Keratinocyte (primary cell): ENCODE data around the gene CRACR2B. TPM values are rescaled to one million over a fixed set of nuclear protein-coding genes. Genes with fewer than 3 reads are reported as not detected.
A peak's percentile ranks its signal among the peaks of the same experiment; 100 is the strongest.

Source experiments
- DNase-seq: peaks from one replicate; pipeline ENCODE4 v3.0.0-alpha.2; 2011; ENCODE audit warnings: low read depth, missing footprints, low spot score
- FAIRE-seq: peaks from 2 replicates; lab custom pipeline; 2011; peaks lifted over from hg19 to GRCh38; lab: Jason Lieb, UNC
- H2AFZ ChIP-seq: 2 replicates; pipeline ENCODE4 v1.6.0; 2012; ENCODE audit warnings: low read length, control low read depth, inconsistent platforms; ENCODE audit not compliant: control insufficient read depth
- H3K27ac ChIP-seq: 2 replicates; pipeline ENCODE4 v1.5.1; 2011; ENCODE audit warnings: low read length; ENCODE audit not compliant: control insufficient read depth, insufficient read depth
- H3K27me3 ChIP-seq: 3 replicates; pipeline ENCODE4 v1.6.0; 2011; ENCODE audit warnings: low read length; ENCODE audit not compliant: control insufficient read depth, insufficient read depth; ENCODE audit errors: extremely low read depth
- H3K36me3 ChIP-seq, 2 experiments: 2 replicates in 1 of 2; 3 replicates in 1 of 2; pipeline ENCODE4 v1.5.1; 2011; ENCODE audit warnings: low read length in 2 of 2, mild to moderate bottlenecking in 1 of 2; ENCODE audit not compliant: control insufficient read depth in 2 of 2, insufficient read depth in 2 of 2; ENCODE audit errors: extremely low read depth in 1 of 2
- H3K4me1 ChIP-seq: 3 replicates; pipeline ENCODE4 v1.5.1; 2011; ENCODE audit warnings: low read length; ENCODE audit not compliant: control insufficient read depth, insufficient read depth; ENCODE audit errors: extremely low read depth
- H3K4me2 ChIP-seq: 3 replicates; pipeline ENCODE4 v1.6.0; 2011; ENCODE audit warnings: low read depth, low read length; ENCODE audit not compliant: control insufficient read depth, insufficient read depth; ENCODE audit errors: extremely low read depth
- H3K4me3 ChIP-seq, 3 experiments: fragments of 200-600 bp in 1 of 3; sonication (generic) in 1 of 3; 2 replicates in 2 of 3; 3 replicates in 1 of 3; pipeline ENCODE4 v1.5.1; 2011 to 2016; ENCODE audit warnings: low read length in 3 of 3, mild to moderate bottlenecking in 3 of 3, control low read depth in 2 of 3, inconsistent platforms in 1 of 3, low read depth in 1 of 3, mixed read lengths in 1 of 3, mixed run types in 1 of 3, moderate library complexity in 1 of 3; ENCODE audit not compliant: control insufficient read depth in 2 of 3, insufficient read depth in 2 of 3; ENCODE audit errors: extremely low read depth in 1 of 3
- H3K79me2 ChIP-seq: 2 replicates; pipeline ENCODE4 v1.6.0; 2012; ENCODE audit warnings: low read length; ENCODE audit not compliant: control insufficient read depth, insufficient read depth
- H3K9ac ChIP-seq: 3 replicates; pipeline ENCODE4 v1.6.0; 2011; ENCODE audit warnings: low read length; ENCODE audit not compliant: control insufficient read depth, insufficient read depth; ENCODE audit errors: extremely low read depth
- H3K9me1 ChIP-seq: 3 replicates; pipeline ENCODE4 v1.6.0; 2011; ENCODE audit warnings: low read length; ENCODE audit not compliant: control insufficient read depth, insufficient read depth; ENCODE audit errors: extremely low read depth
- H3K9me3 ChIP-seq: 2 replicates; pipeline ENCODE4 v1.5.1; 2012; ENCODE audit warnings: low read depth, low read length; ENCODE audit not compliant: control insufficient read depth
- H4K20me1 ChIP-seq: 3 replicates; pipeline ENCODE4 v1.6.0; 2011; ENCODE audit warnings: low read length; ENCODE audit not compliant: control insufficient read depth, insufficient read depth; ENCODE audit errors: extremely low read depth
- EZH2 ChIP-seq: IDR thresholded peaks from one replicate; pipeline ENCODE4 v1.6.1; 2012; ENCODE audit warnings: inconsistent platforms, mild to moderate bottlenecking, low read length, moderate library complexity
- dilution Hi-C: fragments of 300-500 bp; cut with MboI; formaldehyde crosslinking; loops from one replicate; pipeline ENCODE4 v1.7.0; 2020; ENCODE audit warnings: low sequenced_read_pairs; ENCODE audit not compliant: extremely low pct_ligation_motif_present
- polyA plus RNA-seq, 5 experiments: library from polyadenylated mRNA; depleted of rRNA in 3 of 5; stranded (reverse) in 3 of 5; stranded (forward) in 1 of 5; unstranded in 1 of 5; fragments of >200 nt; gene quantifications; 1 replicate in 1 of 5; 2 replicates in 3 of 5; 3 replicates in 1 of 5; pipeline versions ENCODE4 v1.2.1 to v1.2.3, GENCODE V29; 2011 to 2012; ENCODE audit warnings: missing spikeins in 2 of 5, low read depth in 1 of 5, low replicate concordance in 1 of 5
- TF ChIP-seq, protein P1 (sequence below), 3 experiments: IDR thresholded peaks in 1 of 3; conservative IDR thresholded peaks in 1 of 3; optimal IDR thresholded peaks in 1 of 3; 2 replicates in 2 of 3; 3 replicates in 1 of 3; pipeline versions ENCODE3 to v1.5.1; 2011; ENCODE audit warnings: low read length in 3 of 3, mild to moderate bottlenecking in 3 of 3, moderate library complexity in 2 of 3, control low read depth in 1 of 3, inconsistent platforms in 1 of 3; ENCODE audit not compliant: insufficient read depth in 2 of 3; ENCODE audit errors: extremely low read depth in 1 of 3

The CRACR2B gene
- polyA plus RNA-seq, 1 donor (not counting 4 experiments of a cell fraction or from before 2014, with no cell fraction given), result 0.17 TPM

- Histone ChIP-seq H3K4me2 (no peak overlapping the region), H3K4me1 (no peaks in the 10 kb centered on the region), H3K79me2 (no peaks in the 10 kb centered on the region), H3K27me3 (peaks cover 2% of the 10 kb centered on the region), H3K27ac (no peak overlapping the region), H3K36me3 (peaks cover 0 to 9% of the 10 kb centered on the region in 2 experiments), H4K20me1 (peaks cover 2% of the 10 kb centered on the region), H2AFZ (no peak overlapping the region), H3K9me3 (no peaks in the 10 kb centered on the region), H3K9me1 (no peaks in the 10 kb centered on the region), H3K9ac (no peak overlapping the region), H3K4me3 (no peak overlapping the region)
- DNase-seq (no peak), FAIRE-seq (no peak)
- TF ChIP-seq, protein P1, sequence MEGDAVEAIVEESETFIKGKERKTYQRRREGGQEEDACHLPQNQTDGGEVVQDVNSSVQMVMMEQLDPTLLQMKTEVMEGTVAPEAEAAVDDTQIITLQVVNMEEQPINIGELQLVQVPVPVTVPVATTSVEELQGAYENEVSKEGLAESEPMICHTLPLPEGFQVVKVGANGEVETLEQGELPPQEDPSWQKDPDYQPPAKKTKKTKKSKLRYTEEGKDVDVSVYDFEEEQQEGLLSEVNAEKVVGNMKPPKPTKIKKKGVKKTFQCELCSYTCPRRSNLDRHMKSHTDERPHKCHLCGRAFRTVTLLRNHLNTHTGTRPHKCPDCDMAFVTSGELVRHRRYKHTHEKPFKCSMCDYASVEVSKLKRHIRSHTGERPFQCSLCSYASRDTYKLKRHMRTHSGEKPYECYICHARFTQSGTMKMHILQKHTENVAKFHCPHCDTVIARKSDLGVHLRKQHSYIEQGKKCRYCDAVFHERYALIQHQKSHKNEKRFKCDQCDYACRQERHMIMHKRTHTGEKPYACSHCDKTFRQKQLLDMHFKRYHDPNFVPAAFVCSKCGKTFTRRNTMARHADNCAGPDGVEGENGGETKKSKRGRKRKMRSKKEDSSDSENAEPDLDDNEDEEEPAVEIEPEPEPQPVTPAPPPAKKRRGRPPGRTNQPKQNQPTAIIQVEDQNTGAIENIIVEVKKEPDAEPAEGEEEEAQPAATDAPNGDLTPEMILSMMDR (optimal IDR thresholded peaks at IDR 0.05 in 1 of 3, IDR thresholded peaks at IDR 0.05 in 1 of 3, conservative IDR thresholded peaks at IDR 0.05 in 1 of 3; ENCODE audit: extremely low read depth in 1 of 3, insufficient read depth in 2 of 3, low read length in 3 of 3), result no peak
- dilution Hi-C loops, result no loop called here
Measured at GRCh38 chr11:869399-870126, 41.8 kb downstream of the CRACR2B start.

DNA sequence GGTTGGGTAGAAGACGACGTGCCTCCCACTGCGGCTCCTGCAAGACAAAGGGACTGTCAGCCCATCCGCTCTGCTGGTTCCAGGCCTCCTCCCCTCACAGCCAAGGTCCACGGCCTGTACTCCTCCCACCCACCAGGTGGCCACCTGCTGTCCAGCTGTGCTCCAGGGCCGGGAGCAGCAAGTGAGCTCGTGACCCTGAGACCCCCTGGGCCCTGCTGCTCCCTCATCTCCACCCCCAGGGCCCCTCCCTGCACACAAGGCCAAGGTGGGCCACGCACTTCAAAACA is 42.4 kb downstream of the CRACR2B start:
- peaks cover 0 to 9% of the 10 kb centered on the region in 2 experiments for H3K36me3 ChIP-seq
- H3K4me1 ChIP-seq, result no peaks in the 10 kb centered on the region
- H3K9ac ChIP-seq, result no peak overlapping the region
- no peak overlapping the region for H2AFZ ChIP-seq
- H3K9me3 ChIP-seq, result no peaks in the 10 kb centered on the region
- no peaks in the 10 kb centered on the region for H3K79me2 ChIP-seq
- TF ChIP-seq, protein P1 (optimal IDR thresholded peaks at IDR 0.05 in 1 of 3, IDR thresholded peaks at IDR 0.05 in 1 of 3, conservative IDR thresholded peaks at IDR 0.05 in 1 of 3; ENCODE audit: extremely low read depth in 1 of 3, insufficient read depth in 2 of 3, low read length in 3 of 3), result peak in 2 of 3 experiments; percentile 13 to 38
- no peak for TF ChIP-seq EZH2
- dilution Hi-C loops, result no loop called here
- FAIRE-seq, result no peak
- H3K4me2 ChIP-seq, result no peak overlapping the region
- peaks cover 2% of the 10 kb centered on the region for H3K27me3 ChIP-seq
- no peak overlapping the region for H3K27ac ChIP-seq
- no peak overlapping the region for H3K4me3 ChIP-seq
- H4K20me1 ChIP-seq, result peaks cover 2% of the 10 kb centered on the region
- H3K9me1 ChIP-seq, result no peaks in the 10 kb centered on the region
- no peak for DNase-seq
